HG03521 (cell line): ENCODE results near the gene DPP7.
A peak's percentile ranks its signal among the peaks of the same experiment; 100 is the strongest.
"Not testable (repeated sequence)": the region's sequence is repeated elsewhere in the genome, so short reads cannot be mapped to it uniquely, and the experiment has no call there.

Source experiments
- ATAC-seq: cut with Tn5 transposase; IDR thresholded peaks from one replicate; pipeline ENCODE4 v1.9.1; 2021; ENCODE audit warnings: mild to moderate bottlenecking, moderate library complexity; ENCODE audit not compliant: unreplicated experiment

DPP7 gene

DNA sequence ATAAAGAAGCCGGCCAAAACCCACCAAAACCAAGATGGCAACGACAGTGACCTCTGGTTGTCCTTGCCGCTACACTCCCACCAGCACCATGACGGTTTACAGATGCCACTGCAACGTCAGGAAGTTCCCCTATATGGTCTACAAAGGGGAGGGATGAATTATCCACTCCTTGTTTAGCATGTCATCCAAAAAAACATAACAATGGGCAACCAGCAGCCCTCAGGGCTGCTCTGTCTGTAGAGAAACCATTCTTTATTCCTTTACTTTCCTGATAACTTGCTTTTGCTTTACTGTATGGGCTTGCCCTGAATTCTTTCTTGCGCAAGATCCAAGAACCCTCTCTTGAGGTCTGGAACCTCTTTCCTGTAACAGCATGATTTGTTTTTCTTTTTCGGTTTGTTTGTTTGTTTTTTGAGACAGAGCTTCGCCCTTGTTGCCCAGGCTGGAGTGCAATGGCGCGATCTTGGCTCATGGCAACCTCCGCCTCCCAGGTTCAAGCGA is 39.2 kb downstream of the DPP7 start:
- ATAC-seq = no peak

DNA sequence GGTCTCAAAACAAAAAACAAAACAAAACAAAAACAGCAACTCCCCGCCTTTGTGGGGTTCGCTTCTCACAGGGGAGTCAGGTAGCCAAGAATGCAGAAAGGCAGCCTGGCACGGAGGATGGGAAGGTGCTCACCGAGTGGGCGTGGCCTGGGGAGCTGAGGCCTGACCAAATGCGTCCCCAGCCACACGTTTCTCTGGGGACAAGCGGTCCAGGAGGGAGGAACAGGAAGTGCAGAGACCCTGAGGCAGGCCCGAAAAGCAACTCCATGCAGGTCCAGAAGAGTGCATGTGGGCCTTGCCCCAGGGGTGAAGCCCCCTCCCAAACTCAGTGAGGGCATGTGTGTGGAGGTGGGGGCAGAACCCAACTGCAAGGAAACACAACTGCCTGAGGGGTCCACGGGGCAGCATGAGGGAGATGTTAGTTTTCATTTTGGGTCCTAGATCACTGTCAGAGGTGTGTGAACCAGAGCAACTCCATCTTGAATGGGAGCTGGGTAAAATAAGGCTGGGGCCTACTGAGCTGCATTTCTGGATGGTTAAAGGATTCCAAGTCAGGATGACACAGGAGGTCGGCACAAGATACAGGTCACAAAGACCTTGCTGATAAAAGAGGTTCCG is 39.8 kb downstream of the DPP7 start:
- ATAC-seq = no peak

DNA sequence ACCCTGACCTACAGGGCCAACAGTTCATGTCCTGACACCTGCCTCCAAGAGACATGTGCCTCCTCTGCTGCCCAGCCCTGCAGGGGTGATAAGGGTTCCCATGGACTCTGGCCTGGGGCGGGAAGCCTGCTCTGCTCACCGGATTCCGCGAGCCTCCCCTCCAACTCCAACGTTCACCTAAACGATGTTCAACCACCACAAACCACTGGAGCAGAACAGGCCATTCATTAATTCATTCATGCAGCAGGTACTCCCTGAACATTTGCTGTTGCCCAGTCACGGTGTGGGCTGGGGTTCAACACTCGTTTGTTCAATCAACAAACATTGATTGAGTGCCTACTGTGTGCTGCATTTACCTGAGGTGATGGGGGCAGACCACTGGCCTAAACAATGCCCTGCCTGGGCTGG is 40.5 kb downstream of the DPP7 start:
- no peak for ATAC-seq

DNA sequence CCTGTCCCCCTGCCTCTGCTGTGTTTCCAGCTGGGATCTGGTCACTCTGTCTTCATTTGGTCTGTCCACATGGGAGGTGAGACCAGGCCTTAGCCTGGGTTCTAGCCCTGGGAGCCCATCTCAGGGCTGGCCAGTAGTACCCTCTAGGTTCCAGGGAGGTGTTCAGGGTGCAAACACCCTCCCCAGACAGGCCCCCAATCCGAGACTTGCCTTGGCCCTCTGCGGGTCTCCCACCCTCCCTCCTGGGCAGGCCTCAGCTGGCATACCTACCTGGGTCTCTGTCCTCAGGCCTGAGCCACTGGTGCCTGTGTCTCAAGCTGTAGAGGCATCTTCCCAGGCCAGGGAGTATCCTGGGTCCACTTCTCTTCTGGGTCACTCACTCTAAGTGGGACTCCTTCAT is 43.3 kb downstream of the DPP7 start:
- no peak for ATAC-seq

GRCh38 chr9:137070906-137071275 is 43.6 kb downstream of the DPP7 start:
- peak; percentile 8 for ATAC-seq

GRCh38 chr9:137070201-137070905 is 44.2 kb downstream of the DPP7 start, which contains the start of gene SAPCD2:
SAPCD2 (minus strand) TSS chr9:137070557; CDS start chr9:137070460, 97 bp downstream.
- ATAC-seq = peak; percentile 57

DNA sequence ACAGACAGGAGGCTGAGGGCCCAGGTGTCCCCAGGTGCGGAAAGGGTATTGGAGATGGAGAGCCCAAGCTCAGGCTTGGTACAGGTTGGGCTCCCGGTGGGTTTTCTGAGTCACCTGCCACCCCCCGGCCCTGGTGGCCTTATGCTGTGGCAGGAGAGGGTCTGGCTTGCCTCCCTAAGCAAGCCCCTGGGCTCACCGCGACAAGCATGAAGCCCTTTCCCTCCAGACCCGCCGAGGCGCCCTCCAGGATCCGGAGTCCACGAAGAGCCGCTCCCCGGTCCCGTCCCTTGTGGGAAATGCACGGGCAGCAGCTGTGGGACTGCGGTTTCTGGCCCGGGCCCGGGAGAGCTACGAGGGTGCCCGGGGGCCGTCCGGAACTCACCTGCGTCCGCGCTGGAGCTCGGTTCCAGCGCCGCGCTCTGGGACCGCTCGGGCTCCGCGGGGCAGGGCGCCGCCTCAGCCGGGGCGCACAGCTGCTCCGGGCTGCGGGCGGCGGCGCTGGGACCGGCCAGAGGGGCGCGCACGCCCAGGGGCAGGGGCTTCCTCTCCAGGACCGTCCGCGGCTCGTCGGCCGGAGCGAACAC is 44.9 kb downstream of the DPP7 start:
- ATAC-seq = peak; percentile 12

DNA sequence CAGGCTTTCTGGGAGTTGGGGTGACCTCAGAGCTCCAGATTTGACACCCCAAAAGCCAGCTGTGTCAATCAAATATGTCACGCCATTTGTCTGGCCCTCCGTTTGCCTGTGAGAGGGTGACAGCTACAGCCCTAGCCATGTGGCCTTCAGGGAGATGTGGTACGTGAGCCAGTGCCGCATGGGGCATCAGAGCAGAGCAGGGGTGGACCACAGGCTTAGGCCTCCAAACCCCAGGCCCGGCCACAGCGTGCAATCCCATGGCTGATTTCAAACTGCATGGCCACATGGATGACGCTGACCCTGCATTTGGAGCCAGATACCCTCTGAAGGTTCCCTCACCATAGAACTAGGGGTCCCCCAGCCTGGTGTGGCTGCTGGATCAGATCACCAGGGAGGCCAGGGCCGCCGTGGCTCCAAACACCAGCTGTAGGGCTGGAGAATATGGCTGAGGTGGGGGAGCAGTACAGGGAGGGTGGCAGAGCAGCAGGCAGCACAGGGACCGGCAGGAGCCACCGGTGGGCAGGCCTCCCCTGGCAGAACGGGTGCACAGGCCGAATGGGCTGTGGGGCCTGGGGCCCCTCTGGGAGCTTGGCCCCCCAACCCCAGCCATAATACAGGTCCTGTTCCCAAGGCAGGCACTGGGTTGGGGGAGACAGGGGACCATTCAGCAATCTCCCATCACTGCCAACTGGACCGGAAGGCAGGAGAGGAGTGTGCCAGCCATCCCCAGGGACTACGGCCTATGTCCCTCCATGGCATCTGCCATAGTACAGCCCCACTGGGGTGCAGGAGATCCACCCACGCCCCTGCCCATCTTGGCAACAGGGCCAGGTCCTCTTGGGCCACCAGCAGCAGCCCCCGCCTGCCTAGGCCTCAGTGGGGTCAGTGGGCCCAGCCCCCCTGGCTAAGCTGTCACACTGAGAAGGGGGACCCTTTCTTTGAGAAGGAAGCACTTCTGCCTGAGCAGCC is 45.7 kb downstream of the DPP7 start:
- no peak for ATAC-seq

GRCh38 chr9:137067860-137068538 is 46.5 kb downstream of the DPP7 start:
- ATAC-seq = no peak

- no peak for ATAC-seq
Observed at GRCh38 chr9:137066096-137066861, 48.3 kb downstream of the DPP7 start.

DNA sequence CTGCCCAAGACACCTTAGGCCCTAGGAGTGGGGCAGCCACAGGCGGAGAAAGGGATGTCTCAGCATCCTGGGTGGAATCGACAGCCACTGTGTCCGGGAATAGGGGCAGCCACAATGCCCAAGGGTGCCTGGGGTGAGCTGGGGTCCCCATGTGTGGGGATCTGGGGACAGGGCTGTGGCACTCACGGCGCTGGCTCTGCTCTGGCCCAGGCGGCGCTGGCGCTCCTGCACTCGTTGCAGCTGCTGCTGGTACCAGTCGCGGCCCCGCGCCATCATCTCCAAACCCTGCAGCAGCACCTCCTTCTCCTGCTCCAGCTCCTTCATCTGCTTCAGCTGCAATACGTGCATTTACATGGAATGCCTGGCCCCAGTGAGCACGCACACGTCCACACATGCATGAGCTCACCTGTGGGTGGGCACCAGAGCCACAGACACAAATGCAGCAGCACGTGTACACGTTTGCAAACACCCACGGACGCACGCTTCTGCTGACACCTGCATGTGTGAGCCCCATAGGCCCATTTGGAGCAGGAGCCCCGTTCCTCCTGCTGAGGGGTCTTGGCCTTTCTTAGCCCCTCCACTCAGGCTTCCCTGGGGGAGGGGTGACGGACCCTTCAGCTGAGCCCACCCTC is 49.1 kb downstream of the DPP7 start:
- ATAC-seq = no peak

DNA sequence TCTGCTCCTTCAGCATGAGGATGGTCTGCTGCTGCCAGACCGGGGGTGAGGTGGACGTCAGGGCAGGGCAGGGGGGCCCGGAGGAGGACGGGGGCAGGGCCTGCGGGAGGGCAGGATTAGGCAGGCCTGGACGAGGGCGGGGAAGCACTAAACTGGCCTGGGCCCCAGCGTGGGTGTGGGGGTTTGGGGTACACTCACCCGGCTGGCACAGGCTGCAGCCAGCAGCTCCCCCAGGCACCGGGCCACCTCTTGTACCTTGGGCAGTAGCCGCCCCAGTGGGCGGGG is 49.7 kb downstream of the DPP7 start:
- no peak for ATAC-seq

DNA sequence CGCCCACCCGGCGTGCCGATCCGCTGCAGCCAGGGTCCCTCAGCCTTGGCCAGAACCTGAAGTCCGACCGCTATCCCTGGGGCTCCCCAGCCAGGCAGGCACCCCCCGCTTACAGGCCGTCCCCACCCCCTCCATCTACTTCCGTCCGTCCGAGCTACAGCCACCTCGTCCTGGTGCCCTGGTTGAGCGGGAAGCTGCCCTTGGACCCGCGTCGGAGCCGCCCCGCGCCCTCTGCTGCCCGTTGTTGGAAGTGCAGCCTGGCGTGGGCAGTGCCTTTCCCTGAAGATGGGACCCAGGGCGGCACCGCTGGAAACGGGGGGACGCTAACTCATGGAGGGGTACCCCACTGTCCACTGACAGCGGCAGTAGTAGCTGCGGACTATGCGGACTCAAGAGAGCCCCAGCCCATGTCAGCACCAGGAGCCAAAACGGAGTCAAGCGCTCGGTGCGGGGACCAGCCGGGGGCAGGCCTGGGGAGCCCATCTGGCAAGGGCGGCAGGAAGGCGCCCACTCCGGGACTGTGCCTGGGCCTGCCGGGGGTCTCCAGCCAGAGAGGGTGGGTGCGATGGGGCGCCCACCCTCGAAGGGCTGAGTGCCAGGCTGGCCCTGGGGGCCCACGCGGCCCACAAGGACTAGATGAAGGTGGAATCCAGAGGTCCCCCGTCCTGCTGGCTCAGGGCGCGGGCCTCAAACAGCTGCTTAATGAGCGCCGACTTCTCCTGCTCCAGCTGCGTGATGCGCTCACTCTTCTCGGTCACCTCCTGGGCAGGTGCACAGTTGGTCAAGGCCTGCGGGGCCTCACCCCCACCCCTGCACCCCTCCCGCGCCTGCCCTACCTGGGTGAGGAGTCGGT is 50.3 kb downstream of the DPP7 start:
- no peak for ATAC-seq

GRCh38 chr9:137063311-137064026 is 51.1 kb downstream of the DPP7 start:
- no peak for ATAC-seq

GRCh38 chr9:137062798-137063197 is 51.7 kb downstream of the DPP7 start:
- not testable (repeated sequence) for ATAC-seq

DNA sequence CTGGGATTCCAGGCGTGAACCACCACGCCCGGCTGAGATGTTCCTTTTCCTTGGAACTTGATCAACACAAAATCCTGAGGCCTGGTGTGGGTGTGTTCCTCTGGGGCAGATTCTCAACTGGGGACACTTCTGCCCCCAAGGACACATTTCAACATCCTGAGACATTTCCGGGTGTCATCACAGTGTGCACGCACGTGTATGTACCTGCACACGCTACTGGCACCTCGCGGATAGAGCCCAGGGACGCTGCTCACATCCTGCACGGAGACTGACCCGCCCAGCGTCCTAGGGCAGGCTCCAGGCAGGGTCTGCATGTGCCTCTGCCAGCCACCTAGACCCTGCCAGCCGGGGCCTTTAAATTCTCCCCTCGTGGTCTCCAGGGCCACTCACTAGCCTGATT is 52.1 kb downstream of the DPP7 start:
- no peak for ATAC-seq
